ENCODE results near the gene PAQR5. TPM values are rescaled to one million over a fixed set of nuclear protein-coding genes. Genes with fewer than 3 reads are reported as not detected.

PAQR5 gene
- total RNA-seq, 1 donor from 2014 or later, result 1.2 TPM

DNA sequence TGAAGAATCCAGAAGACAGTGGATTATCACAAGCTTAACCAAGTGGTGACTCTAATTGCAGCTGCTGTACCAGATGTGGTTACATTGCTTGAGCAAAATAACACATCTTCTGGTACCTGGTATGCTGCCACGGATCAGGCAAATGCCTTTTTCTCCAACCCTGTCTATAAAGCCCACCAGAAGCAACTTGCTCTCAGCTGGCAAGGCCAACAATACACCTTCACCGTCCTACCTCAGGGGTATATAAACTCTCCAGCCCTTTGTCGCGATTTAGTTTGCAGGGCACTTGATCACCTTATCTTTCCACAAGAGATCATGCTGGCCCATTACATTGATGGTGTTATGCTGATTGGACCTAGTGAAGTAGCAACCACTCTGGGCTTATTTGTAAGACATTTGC, 52.6 kb downstream of the PAQR5 start:
- DNase-seq (ENCODE audit: low read depth) (no peak), FAIRE-seq (no peak)
- Mint-ChIP-seq H3K36me3 (ENCODE audit: low read depth, unreplicated experiment) (no peaks in the 10 kb centered on the region), H3K27me3 (ENCODE audit: low read depth, unreplicated experiment) (no peaks in the 10 kb centered on the region), H3K27ac (ENCODE audit: unreplicated experiment) (no peak overlapping the region), H3K4me3 (ENCODE audit: unreplicated experiment) (no peak overlapping the region), H3K4me1 (ENCODE audit: low read depth, unreplicated experiment) (no peaks in the 10 kb centered on the region), H3K9me3 (ENCODE audit: unreplicated experiment) (peaks cover 2% of the 10 kb centered on the region)
- Histone ChIP-seq H3K4me3 (ENCODE audit: insufficient read depth, low read depth, low read length) (no peak overlapping the region), H2AFZ (ENCODE audit: low read depth, low read length) (no peak overlapping the region), H3K9me3 (ENCODE audit: insufficient read depth, low read depth, low read length) (no peaks in the 10 kb centered on the region), H3K4me1 (ENCODE audit: insufficient read depth, low read length) (no peaks in the 10 kb centered on the region), H3K79me2 (ENCODE audit: insufficient read depth, low read length) (no peaks in the 10 kb centered on the region), H3K27ac (ENCODE audit: low read depth, low read length) (no peak overlapping the region), H3K36me3 (ENCODE audit: insufficient read depth, low read length) (no peaks in the 10 kb centered on the region), H3K4me2 (ENCODE audit: low read length) (no peak overlapping the region), H4K20me1 (ENCODE audit: insufficient read depth, low read length) (no peaks in the 10 kb centered on the region), H3K27me3 (ENCODE audit: insufficient read depth, low read length) (no peaks in the 10 kb centered on the region), H3K9ac (ENCODE audit: low read length) (no peak overlapping the region)
- TF ChIP-seq, protein P1, sequence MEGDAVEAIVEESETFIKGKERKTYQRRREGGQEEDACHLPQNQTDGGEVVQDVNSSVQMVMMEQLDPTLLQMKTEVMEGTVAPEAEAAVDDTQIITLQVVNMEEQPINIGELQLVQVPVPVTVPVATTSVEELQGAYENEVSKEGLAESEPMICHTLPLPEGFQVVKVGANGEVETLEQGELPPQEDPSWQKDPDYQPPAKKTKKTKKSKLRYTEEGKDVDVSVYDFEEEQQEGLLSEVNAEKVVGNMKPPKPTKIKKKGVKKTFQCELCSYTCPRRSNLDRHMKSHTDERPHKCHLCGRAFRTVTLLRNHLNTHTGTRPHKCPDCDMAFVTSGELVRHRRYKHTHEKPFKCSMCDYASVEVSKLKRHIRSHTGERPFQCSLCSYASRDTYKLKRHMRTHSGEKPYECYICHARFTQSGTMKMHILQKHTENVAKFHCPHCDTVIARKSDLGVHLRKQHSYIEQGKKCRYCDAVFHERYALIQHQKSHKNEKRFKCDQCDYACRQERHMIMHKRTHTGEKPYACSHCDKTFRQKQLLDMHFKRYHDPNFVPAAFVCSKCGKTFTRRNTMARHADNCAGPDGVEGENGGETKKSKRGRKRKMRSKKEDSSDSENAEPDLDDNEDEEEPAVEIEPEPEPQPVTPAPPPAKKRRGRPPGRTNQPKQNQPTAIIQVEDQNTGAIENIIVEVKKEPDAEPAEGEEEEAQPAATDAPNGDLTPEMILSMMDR (IDR thresholded peaks at IDR 0.05; ENCODE audit: insufficient read depth, low read depth, low read length), result no peak
- TF ChIP-seq EZH2 (IDR thresholded peaks at IDR 0.05; ENCODE audit: insufficient read depth, low read length), result no peak

DNA sequence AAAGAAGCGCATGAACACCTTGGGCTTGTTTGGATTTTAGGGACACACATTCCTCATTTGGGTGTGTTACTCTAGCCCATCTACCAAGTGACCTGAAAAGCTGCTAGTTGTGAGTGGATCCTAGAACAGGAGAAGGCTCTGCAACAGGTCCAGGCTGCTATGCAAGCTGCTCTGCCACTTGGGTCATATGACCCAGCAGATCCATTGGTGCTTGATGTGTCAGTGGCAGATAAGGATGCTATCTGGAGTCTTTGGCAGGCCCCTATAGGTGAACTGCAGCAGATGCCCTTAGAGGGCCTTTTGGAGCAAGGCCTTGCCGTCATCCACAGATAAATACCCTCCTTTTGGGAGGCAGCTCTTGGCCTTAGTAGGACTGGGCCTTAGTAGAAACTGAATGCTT, 53.2 kb downstream of the PAQR5 start:
- Mint-ChIP-seq H3K27me3 (ENCODE audit: low read depth, unreplicated experiment) (no peaks in the 10 kb centered on the region), H3K36me3 (ENCODE audit: low read depth, unreplicated experiment) (no peaks in the 10 kb centered on the region), H3K4me1 (ENCODE audit: low read depth, unreplicated experiment) (no peaks in the 10 kb centered on the region), H3K9me3 (ENCODE audit: unreplicated experiment) (peaks cover 2% of the 10 kb centered on the region), H3K27ac (ENCODE audit: unreplicated experiment) (no peak overlapping the region), H3K4me3 (ENCODE audit: unreplicated experiment) (no peak overlapping the region)
- H3K27ac ChIP-seq (ENCODE audit: low read depth, low read length), result no peak overlapping the region
- FAIRE-seq, result no peak
- H3K36me3 ChIP-seq (ENCODE audit: insufficient read depth, low read length), result no peaks in the 10 kb centered on the region
- TF ChIP-seq, protein P1 (IDR thresholded peaks at IDR 0.05; ENCODE audit: insufficient read depth, low read depth, low read length), result no peak
- TF ChIP-seq EZH2 (IDR thresholded peaks at IDR 0.05; ENCODE audit: insufficient read depth, low read length), result no peak
- DNase-seq (ENCODE audit: low read depth), result no peak
- no peaks in the 10 kb centered on the region for H4K20me1 ChIP-seq (ENCODE audit: insufficient read depth, low read length)
- H3K9me3 ChIP-seq (ENCODE audit: insufficient read depth, low read depth, low read length), result no peaks in the 10 kb centered on the region
- H3K27me3 ChIP-seq (ENCODE audit: insufficient read depth, low read length), result no peaks in the 10 kb centered on the region
- H3K79me2 ChIP-seq (ENCODE audit: insufficient read depth, low read length), result no peaks in the 10 kb centered on the region
- no peak overlapping the region for H3K9ac ChIP-seq (ENCODE audit: low read length)
- no peak overlapping the region for H3K4me3 ChIP-seq (ENCODE audit: insufficient read depth, low read depth, low read length)
- H2AFZ ChIP-seq (ENCODE audit: low read depth, low read length), result no peak overlapping the region
- no peak overlapping the region for H3K4me2 ChIP-seq (ENCODE audit: low read length)
- no peaks in the 10 kb centered on the region for H3K4me1 ChIP-seq (ENCODE audit: insufficient read depth, low read length)

GRCh38 chr15:69357773-69358771, 59.4 kb downstream of the PAQR5 start:
- Mint-ChIP-seq H3K4me1 (ENCODE audit: low read depth, unreplicated experiment) (peaks cover 4% of the 10 kb centered on the region), H3K27me3 (ENCODE audit: low read depth, unreplicated experiment) (peaks cover 6% of the 10 kb centered on the region), H3K9me3 (ENCODE audit: unreplicated experiment) (peaks cover 2% of the 10 kb centered on the region), H3K4me3 (ENCODE audit: unreplicated experiment) (no peak overlapping the region), H3K27ac (ENCODE audit: unreplicated experiment) (no peak overlapping the region), H3K36me3 (ENCODE audit: low read depth, unreplicated experiment) (no peaks in the 10 kb centered on the region)
- H4K20me1 ChIP-seq (ENCODE audit: insufficient read depth, low read length), result no peaks in the 10 kb centered on the region
- H3K79me2 ChIP-seq (ENCODE audit: insufficient read depth, low read length), result no peaks in the 10 kb centered on the region
- H3K4me1 ChIP-seq (ENCODE audit: insufficient read depth, low read length), result no peaks in the 10 kb centered on the region
- no peaks in the 10 kb centered on the region for H3K36me3 ChIP-seq (ENCODE audit: insufficient read depth, low read length)
- H3K27me3 ChIP-seq (ENCODE audit: insufficient read depth, low read length), result no peaks in the 10 kb centered on the region
- H2AFZ ChIP-seq (ENCODE audit: low read depth, low read length), result no peak overlapping the region
- no peak overlapping the region for H3K27ac ChIP-seq (ENCODE audit: low read depth, low read length)
- H3K4me3 ChIP-seq (ENCODE audit: insufficient read depth, low read depth, low read length), result no peak overlapping the region
- H3K9ac ChIP-seq (ENCODE audit: low read length), result no peak overlapping the region
- no peak for FAIRE-seq
- H3K9me3 ChIP-seq (ENCODE audit: insufficient read depth, low read depth, low read length), result no peaks in the 10 kb centered on the region
- TF ChIP-seq, protein P1 (IDR thresholded peaks at IDR 0.05; ENCODE audit: insufficient read depth, low read depth, low read length), result no peak
- TF ChIP-seq EZH2 (IDR thresholded peaks at IDR 0.05; ENCODE audit: insufficient read depth, low read length), result no peak
- peak; percentile 63 for DNase-seq (ENCODE audit: low read depth)
- H3K4me2 ChIP-seq (ENCODE audit: low read length), result no peak overlapping the region

All from astrocyte (in vitro differentiated cells and primary cell).